Stimulated activated CD4-positive, alpha-beta T cell treated with anti-CD3 and anti-CD28 coated beads, Interleukin-15, amount 100 ng/mL, for 24 hours (primary cell): Measurements from ENCODE around the gene RNASE1.
A peak's percentile ranks its signal among the peaks of the same experiment; 100 is the strongest.
"Not testable (repeated sequence)": the region's sequence is repeated elsewhere in the genome, so short reads cannot be mapped to it uniquely, and the experiment has no call there.

Experiments
- DNase-seq: peaks from one replicate; pipeline ENCODE4 v3.0.0-alpha.2; 2020

RNASE1 gene

GRCh38 chr14:20802341-20803084, at the start of gene RNASE1:
Gene RNASE1 (minus strand): TSS chr14:20802844. CDS start chr14:20802068, 776 bp downstream.
- no peak for DNase-seq

- no peak for DNase-seq
Observed at GRCh38 chr14:20848955-20849570, 46.4 kb upstream of the RNASE1 start.

- no peak for DNase-seq
Observed at GRCh38 chr14:20848316-20848954, 45.8 kb upstream of the RNASE1 start.

- no peak for DNase-seq
Observed at GRCh38 chr14:20846560-20846959, 43.9 kb upstream of the RNASE1 start.

- DNase-seq, result no peak
Observed at GRCh38 chr14:20841096-20841495, 38.5 kb upstream of the RNASE1 start.

GRCh38 chr14:20837831-20838230, 35.2 kb upstream of the RNASE1 start:
- DNase-seq, result no peak

GRCh38 chr14:20836668-20837338, 34.2 kb upstream of the RNASE1 start:
- no peak for DNase-seq

GRCh38 chr14:20834899-20835298, 32.3 kb upstream of the RNASE1 start:
- DNase-seq, result no peak

GRCh38 chr14:20830831-20831230, 28.2 kb upstream of the RNASE1 start:
- DNase-seq, result no peak

- peak; percentile 4 for DNase-seq
Observed at GRCh38 chr14:20828024-20828694, 25.5 kb upstream of the RNASE1 start.

GRCh38 chr14:20827326-20827725, 24.7 kb upstream of the RNASE1 start:
- no peak for DNase-seq

- DNase-seq, result not testable (repeated sequence)
Observed at GRCh38 chr14:20826666-20827065, 24.0 kb upstream of the RNASE1 start.

GRCh38 chr14:20823859-20824258, 21.2 kb upstream of the RNASE1 start:
- no peak for DNase-seq

- not testable (repeated sequence) for DNase-seq
Observed at GRCh38 chr14:20821521-20822108, 19.0 kb upstream of the RNASE1 start.

GRCh38 chr14:20820063-20820904, 17.6 kb upstream of the RNASE1 start:
- no peak for DNase-seq

GRCh38 chr14:20818861-20819260, 16.2 kb upstream of the RNASE1 start:
- no peak for DNase-seq

- not testable (repeated sequence) for DNase-seq
Observed at GRCh38 chr14:20815946-20816345, 13.3 kb upstream of the RNASE1 start.

GRCh38 chr14:20811986-20812975, 9.6 kb upstream of the RNASE1 start:
- DNase-seq, result no peak

GRCh38 chr14:20809917-20810316, 7.3 kb upstream of the RNASE1 start:
- DNase-seq, result no peak

GRCh38 chr14:20808162-20808483, 5.5 kb upstream of the RNASE1 start:
- no peak for DNase-seq
